ENCODE data around the gene IPO11. TPM values are rescaled to one million over a fixed set of nuclear protein-coding genes. Genes with fewer than 3 reads are reported as not detected.

Gene IPO11
- total RNA-seq, 1 donor from 2014 or later, result 18.3 TPM

DNA sequence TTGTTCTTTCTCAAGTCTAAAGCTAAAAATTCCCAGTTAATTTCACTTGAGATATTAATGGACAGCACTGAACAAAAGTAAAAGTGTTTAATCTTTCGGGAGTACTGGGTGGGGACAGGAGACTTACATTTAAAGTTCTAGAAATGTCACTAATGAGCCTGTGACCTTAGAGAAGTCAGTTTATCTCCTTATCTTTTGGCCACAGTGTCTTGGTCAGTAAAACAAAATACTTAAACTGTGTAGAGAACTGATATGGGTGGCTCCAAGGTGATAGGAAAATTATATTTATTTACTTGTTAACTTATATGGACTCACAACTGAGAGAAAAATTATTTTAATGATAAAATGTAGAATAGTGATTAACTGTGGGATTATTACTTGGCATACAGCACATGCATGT lies 8.9 kb downstream of the IPO11 start:
- H3K36me3 ChIP-seq (ENCODE audit: control insufficient read depth, insufficient read depth, low read length), result no peaks in the 10 kb centered on the region
- no peak overlapping the region for H3K4me3 ChIP-seq (ENCODE audit: low read depth, low read length)
- TF ChIP-seq, protein P1, sequence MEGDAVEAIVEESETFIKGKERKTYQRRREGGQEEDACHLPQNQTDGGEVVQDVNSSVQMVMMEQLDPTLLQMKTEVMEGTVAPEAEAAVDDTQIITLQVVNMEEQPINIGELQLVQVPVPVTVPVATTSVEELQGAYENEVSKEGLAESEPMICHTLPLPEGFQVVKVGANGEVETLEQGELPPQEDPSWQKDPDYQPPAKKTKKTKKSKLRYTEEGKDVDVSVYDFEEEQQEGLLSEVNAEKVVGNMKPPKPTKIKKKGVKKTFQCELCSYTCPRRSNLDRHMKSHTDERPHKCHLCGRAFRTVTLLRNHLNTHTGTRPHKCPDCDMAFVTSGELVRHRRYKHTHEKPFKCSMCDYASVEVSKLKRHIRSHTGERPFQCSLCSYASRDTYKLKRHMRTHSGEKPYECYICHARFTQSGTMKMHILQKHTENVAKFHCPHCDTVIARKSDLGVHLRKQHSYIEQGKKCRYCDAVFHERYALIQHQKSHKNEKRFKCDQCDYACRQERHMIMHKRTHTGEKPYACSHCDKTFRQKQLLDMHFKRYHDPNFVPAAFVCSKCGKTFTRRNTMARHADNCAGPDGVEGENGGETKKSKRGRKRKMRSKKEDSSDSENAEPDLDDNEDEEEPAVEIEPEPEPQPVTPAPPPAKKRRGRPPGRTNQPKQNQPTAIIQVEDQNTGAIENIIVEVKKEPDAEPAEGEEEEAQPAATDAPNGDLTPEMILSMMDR (IDR thresholded peaks at IDR 0.05; ENCODE audit: insufficient read depth, low read length, poor library complexity, severe bottlenecking), result no peak
- H3K27me3 ChIP-seq (ENCODE audit: control insufficient read depth, insufficient read depth, low read length), result no peaks in the 10 kb centered on the region
- DNase-seq (ENCODE audit: low read depth), result no peak

DNA sequence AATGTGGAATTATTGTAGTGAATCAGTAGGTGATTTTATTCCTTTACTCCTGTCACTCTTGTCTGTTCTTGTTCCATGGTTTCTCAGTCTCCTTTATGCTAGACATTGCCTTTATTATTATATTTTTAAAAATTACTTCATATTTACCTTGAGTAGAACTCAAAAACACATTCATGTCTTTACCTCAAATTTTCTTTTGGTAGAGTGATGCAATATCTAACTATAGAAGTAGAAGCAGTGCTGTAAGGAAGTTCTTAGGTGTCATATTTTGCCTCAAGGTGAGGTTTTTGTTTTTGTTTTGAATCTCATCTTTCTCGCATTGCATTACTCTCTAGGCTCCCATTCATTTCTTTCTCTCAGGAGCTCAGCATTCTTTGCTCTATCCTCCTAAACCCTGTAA lies 12.2 kb downstream of the IPO11 start:
- no peak overlapping the region for H3K4me3 ChIP-seq (ENCODE audit: low read depth, low read length)
- no peaks in the 10 kb centered on the region for H3K36me3 ChIP-seq (ENCODE audit: control insufficient read depth, insufficient read depth, low read length)
- no peak for DNase-seq (ENCODE audit: low read depth)
- TF ChIP-seq, protein P1 (IDR thresholded peaks at IDR 0.05; ENCODE audit: insufficient read depth, low read length, poor library complexity, severe bottlenecking), result no peak
- no peaks in the 10 kb centered on the region for H3K27me3 ChIP-seq (ENCODE audit: control insufficient read depth, insufficient read depth, low read length)

DNA sequence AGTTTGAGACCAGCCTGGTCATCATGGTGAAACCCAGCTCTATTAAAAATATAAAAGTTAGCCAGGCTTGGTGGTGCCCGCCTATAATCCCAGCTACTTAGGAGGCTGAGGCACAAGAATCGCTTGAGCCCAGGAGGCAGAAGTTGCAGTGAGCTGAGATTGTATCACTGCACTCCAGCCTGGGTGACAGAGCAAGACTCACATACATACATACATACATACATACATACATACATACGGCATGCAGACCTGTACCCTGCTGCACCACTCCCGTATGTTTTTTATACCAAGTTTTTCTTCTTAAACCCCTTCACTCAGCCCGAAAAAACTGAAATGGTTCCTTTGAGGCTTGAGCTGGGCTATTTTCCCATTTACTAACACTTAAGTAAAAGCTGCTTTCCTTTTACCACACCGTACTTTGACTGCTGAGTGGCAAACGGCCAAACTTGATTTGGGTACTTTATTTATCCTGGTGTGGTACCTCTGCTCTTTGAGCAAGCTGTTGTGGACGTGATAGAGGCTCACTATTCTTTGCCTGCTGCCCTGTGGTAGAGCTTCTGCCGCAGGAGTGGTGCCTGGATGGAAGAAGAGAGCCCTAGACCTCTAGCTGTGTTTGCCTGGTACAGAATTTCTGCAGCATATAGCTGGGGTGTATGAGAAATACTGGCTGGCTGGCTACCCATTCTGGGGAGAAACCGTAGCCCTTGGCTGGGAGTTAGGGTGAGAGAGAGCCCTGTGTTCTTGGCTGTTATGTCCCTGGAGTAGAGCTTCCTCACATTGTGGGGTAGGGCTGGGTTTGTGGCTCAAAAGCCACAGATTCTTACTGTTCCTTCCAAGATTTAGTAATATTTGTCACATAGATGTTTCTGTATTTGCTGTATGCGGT lies 19.4 kb downstream of the IPO11 start:
- TF ChIP-seq, protein P1 (IDR thresholded peaks at IDR 0.05; ENCODE audit: insufficient read depth, low read length, poor library complexity, severe bottlenecking), result no peak
- Histone ChIP-seq H3K36me3 (ENCODE audit: control insufficient read depth, insufficient read depth, low read length) (no peaks in the 10 kb centered on the region), H3K27me3 (ENCODE audit: control insufficient read depth, insufficient read depth, low read length) (no peaks in the 10 kb centered on the region), H3K4me3 (ENCODE audit: low read depth, low read length) (no peak overlapping the region)
- no peak for DNase-seq (ENCODE audit: low read depth)

DNA sequence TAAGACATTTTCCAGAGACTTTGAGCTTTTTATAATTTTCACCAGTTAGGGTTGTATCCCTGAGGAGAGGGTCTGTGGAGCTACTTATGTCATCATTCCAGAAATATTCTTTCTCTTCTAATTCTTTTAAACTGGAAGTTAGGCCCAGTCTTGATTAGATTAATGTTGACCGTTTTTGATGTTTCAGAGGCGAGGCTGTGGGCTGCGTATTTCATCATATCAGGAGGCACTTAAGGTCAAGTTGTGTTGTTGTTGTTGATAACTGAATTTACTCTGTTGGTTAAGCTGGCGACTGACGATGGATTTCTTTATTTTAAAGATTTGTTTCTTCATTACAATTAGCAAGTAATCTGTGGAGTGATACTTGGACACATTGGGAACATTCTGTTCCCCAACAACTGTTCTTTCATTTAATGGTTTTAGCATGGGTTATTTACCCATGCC lies 20.1 kb downstream of the IPO11 start:
- H3K4me3 ChIP-seq (ENCODE audit: low read depth, low read length), result no peak overlapping the region
- TF ChIP-seq, protein P1 (IDR thresholded peaks at IDR 0.05; ENCODE audit: insufficient read depth, low read length, poor library complexity, severe bottlenecking), result no peak
- no peaks in the 10 kb centered on the region for H3K27me3 ChIP-seq (ENCODE audit: control insufficient read depth, insufficient read depth, low read length)
- DNase-seq (ENCODE audit: low read depth), result no peak
- no peaks in the 10 kb centered on the region for H3K36me3 ChIP-seq (ENCODE audit: control insufficient read depth, insufficient read depth, low read length)

DNA sequence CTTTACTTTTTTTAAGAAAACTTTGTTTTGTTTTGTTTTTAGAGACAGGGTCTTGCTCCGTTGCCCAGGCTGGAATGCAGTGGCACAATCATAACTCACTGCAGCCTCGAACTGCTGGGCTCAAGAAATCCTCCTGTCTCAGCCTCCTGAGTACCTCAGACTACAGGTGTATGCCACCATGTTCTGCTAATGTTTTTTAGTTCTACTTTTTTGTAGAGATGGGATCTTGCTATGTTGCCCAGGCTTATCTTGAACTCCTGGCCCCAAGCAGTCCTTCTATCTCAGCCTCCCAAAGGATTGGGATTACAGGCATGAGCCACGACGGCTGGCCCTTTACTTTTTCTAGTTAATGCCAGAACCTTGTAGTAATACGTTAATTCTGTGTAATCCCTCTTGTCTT lies 36.0 kb downstream of the IPO11 start:
- TF ChIP-seq, protein P1 (IDR thresholded peaks at IDR 0.05; ENCODE audit: insufficient read depth, low read length, poor library complexity, severe bottlenecking), result no peak
- Histone ChIP-seq H3K36me3 (ENCODE audit: control insufficient read depth, insufficient read depth, low read length) (no peaks in the 10 kb centered on the region), H3K27me3 (ENCODE audit: control insufficient read depth, insufficient read depth, low read length) (no peaks in the 10 kb centered on the region), H3K4me3 (ENCODE audit: low read depth, low read length) (no peak overlapping the region)
- DNase-seq (ENCODE audit: low read depth), result no peak
